RKO (cell line): ENCODE data around the gene LKAAEAR1.

Experiments
- DNase-seq: peaks from one replicate; pipeline ENCODE4 v3.0.0-alpha.2; 2016; ENCODE audit warnings: low spot score

Gene LKAAEAR1

GRCh38 chr20:64078934-64079272, 5.3 kb downstream of the LKAAEAR1 start:
- no peak for DNase-seq

GRCh38 chr20:64077876-64078551, 6.2 kb downstream of the LKAAEAR1 start:
- no peak for DNase-seq

GRCh38 chr20:64077541-64077875, 6.7 kb downstream of the LKAAEAR1 start:
- no peak for DNase-seq

- DNase-seq = no peak
Observed at GRCh38 chr20:64077094-64077493, 7.1 kb downstream of the LKAAEAR1 start.

GRCh38 chr20:64076061-64076997, 7.9 kb downstream of the LKAAEAR1 start:
- no peak for DNase-seq

- no peak for DNase-seq
Observed at GRCh38 chr20:64075556-64075955, 8.6 kb downstream of the LKAAEAR1 start.

GRCh38 chr20:64074963-64075362, 9.2 kb downstream of the LKAAEAR1 start:
- DNase-seq = no peak

- no peak for DNase-seq
Observed at GRCh38 chr20:64074184-64074789, 9.9 kb downstream of the LKAAEAR1 start.

- DNase-seq = no peak
Observed at GRCh38 chr20:64073476-64074183, 10.6 kb downstream of the LKAAEAR1 start.

- no peak for DNase-seq
Observed at GRCh38 chr20:64072498-64073063, 11.6 kb downstream of the LKAAEAR1 start.

- DNase-seq = no peak
Observed at GRCh38 chr20:64071341-64072332, 12.6 kb downstream of the LKAAEAR1 start.

- DNase-seq = no peak
Observed at GRCh38 chr20:64070244-64070993, 13.8 kb downstream of the LKAAEAR1 start.

- peak; percentile 45 for DNase-seq
Observed at GRCh38 chr20:64069614-64070243, 14.5 kb downstream of the LKAAEAR1 start.

- no peak for DNase-seq
Observed at GRCh38 chr20:64069209-64069613, 15.0 kb downstream of the LKAAEAR1 start.

GRCh38 chr20:64068386-64069208, 15.6 kb downstream of the LKAAEAR1 start:
- no peak for DNase-seq

GRCh38 chr20:64067733-64068307, 16.4 kb downstream of the LKAAEAR1 start:
- DNase-seq = no peak

GRCh38 chr20:64067005-64067632, 17.1 kb downstream of the LKAAEAR1 start:
- DNase-seq = no peak

- DNase-seq = no peak
Observed at GRCh38 chr20:64065974-64066343, 18.2 kb downstream of the LKAAEAR1 start.
